ENCODE measurements around the gene MAN1A2.
A peak's percentile ranks its signal among the peaks of the same experiment; 100 is the strongest.

The MAN1A2 gene

GRCh38 chr1:117561551-117561950 is 194.3 kb downstream of the MAN1A2 start:
- no peak for DNase-seq

GRCh38 chr1:117562581-117563491 is 195.6 kb downstream of the MAN1A2 start:
- DNase-seq = no peak

GRCh38 chr1:117563492-117563875 is 196.2 kb downstream of the MAN1A2 start:
- DNase-seq = no peak

DNA sequence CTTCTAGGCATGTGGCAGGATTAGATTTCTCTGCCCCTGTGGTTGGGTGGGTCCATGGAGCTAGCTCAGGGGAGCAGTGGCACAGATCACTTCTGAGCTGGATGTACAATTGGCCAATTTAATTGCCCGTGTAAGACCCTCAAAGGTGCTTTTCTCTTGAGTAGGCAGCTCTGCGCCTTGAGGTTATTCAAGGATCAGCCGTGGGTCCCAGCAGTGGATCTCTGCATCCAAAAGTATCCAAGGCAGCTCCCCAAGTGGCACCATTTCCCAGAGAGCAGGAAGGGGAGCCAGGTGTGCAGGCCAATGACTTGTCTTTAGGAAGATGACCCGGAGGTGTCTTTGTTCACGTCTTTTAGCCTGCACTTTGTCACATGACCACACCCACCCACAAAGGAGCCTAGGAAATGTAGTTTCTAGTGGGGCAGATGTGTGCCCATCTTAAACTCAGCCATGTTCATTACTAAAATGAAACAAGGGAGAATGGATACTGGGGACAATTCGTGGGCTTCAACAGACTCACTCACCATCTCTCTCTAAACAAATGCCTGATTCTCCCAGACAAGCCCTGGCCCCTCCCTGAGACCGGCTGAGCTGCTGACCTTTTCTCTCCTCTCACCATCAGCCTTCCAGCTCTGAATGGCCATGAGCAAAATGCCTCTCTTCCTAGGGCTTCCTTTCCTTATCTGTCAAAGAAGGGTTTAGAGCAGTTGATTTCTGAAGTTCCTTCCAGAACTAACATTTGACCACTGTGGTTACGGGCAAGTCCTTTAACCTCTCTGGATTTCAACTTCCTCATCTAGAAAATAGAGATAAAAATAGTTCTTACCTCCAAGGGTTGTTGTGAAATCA is 197.2 kb downstream of the MAN1A2 start:
- DNase-seq = no peak

DNA sequence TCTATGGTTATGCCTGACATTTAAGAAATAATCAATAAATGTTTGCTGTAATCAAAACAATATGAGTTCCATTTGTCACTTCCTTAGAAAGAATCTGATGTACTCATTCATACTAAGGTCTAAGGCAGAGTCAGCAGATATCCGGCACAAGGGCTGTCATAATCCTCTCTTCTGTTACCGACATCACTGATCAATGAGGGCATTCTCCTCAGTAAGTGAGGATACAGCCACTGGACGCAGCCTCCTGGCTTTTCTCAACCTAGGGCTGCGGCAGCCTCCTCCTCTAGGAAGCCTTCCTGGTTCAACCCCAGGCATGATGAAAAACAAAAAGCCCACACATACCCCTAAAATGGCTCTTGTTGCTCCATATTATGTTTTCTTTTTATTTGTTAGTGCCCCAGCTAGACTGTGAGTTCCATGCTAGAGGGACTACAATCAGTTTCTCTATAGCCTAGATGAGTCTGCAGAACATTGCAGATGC is 197.9 kb downstream of the MAN1A2 start:
- DNase-seq = no peak

DNA sequence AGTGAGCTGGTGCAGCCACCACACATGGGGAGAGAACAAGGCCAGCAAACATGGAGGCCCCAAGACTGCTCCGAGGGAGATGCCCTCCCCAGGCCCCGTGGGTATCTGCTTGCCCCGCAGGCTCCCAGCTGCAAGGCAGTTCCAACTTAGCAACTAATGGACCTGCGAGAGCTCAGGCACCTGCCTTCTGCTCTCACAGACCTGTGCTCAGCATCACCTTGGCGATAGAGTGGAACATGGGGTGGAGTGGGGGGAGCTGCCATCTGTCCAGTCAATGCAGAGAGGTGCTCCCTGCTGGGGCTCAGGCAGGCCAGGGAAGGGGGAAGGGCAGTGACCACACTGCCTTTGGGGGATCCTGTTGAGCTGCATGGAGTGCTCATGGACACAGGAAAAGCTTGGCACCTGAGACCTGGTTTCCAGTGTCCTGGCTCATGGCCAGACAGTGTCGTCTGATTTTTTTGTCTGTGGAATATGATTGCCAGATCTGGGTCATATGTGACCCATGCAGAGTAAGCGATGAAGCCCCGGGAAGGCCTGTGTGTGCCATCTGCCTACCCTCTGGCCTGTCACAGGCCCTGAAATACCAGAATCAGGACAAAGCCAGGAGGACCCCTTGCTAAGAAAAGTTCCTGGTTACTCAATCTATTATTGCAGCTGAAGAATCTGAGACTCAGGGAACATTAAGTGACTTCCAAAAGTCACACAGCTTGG is 198.7 kb downstream of the MAN1A2 start:
- no peak for DNase-seq

GRCh38 chr1:117566556-117566955 is 199.3 kb downstream of the MAN1A2 start:
- no peak for DNase-seq

GRCh38 chr1:117567435-117567834 is 200.2 kb downstream of the MAN1A2 start:
- DNase-seq = no peak

DNA sequence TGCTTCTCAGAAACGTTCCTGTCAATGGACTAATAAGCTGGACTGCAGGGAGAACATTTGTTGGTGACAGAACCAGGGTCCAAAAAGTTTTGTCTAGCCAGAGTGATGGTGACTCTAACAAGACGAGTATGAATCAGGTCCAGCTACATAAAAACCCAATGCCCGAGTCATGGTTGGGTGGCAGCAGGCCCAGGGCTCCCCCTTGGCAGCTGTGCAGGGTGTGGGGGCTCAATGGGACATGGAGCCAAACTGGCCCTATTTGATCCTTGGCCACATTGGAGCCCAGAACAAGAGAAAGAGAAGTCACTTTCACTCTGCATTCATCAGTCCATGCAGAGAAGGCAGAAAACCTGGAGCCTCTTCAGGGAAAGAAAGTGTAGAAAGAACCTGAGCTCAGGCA is 200.7 kb downstream of the MAN1A2 start:
- DNase-seq = no peak

- no peak for DNase-seq
Measured at GRCh38 chr1:117568999-117569398, 201.8 kb downstream of the MAN1A2 start.

GRCh38 chr1:117569856-117570255 is 202.6 kb downstream of the MAN1A2 start:
- no peak for DNase-seq

GRCh38 chr1:117570988-117571409 is 203.8 kb downstream of the MAN1A2 start:
- DNase-seq = peak; percentile 35

DNA sequence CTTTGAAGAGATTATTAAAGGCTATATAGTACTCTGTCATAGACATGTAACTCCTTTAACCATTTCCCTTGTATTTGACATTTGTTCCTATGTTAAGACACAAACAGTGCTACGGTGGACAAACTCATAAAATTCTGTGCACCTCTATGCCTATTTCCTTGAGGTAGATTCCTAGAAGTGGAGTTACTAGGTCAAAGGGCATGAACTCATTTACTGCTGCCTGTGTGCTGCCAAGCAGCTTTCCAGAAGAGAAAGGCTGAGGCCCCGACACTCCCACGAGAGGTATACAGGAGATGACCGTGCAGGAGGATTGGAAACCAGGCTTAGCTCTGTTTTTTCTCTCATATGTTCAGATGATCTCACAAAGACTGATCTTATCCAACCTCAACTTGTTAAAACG is 204.2 kb downstream of the MAN1A2 start:
- no peak for DNase-seq

- DNase-seq = no peak
Measured at GRCh38 chr1:117572546-117572945, 205.3 kb downstream of the MAN1A2 start.

DNA sequence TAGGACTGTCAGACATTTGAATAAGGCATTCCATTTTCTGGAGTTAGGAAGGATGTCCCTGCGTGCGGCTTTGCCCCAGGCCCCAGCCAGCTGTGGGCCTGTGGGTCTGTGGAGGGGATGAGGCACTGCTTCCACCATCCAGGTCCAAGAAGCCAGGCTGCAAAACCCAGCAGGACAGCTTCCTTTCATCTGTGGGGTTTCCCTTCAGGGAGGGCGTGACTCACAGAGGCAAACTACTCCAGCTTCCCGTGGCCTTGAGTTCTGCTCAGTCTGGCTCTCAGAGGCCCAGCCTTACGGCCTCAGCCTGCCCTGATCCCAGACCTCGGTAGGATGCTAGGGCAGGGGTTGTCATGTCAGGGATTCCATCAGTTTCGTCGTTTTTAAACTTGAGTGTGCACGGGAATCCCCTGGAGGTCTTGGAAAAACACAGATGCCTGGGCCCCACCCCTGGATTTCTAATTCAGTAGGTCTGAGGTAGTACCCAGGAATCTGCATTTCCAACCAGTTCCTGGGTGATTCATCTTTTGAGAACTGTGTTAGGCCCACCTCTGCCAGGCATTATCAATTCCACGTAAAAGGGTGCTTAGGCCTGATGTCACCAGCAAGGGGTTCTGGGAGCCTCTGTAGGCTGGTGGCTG is 206.3 kb downstream of the MAN1A2 start:
- no peak for DNase-seq

DNA sequence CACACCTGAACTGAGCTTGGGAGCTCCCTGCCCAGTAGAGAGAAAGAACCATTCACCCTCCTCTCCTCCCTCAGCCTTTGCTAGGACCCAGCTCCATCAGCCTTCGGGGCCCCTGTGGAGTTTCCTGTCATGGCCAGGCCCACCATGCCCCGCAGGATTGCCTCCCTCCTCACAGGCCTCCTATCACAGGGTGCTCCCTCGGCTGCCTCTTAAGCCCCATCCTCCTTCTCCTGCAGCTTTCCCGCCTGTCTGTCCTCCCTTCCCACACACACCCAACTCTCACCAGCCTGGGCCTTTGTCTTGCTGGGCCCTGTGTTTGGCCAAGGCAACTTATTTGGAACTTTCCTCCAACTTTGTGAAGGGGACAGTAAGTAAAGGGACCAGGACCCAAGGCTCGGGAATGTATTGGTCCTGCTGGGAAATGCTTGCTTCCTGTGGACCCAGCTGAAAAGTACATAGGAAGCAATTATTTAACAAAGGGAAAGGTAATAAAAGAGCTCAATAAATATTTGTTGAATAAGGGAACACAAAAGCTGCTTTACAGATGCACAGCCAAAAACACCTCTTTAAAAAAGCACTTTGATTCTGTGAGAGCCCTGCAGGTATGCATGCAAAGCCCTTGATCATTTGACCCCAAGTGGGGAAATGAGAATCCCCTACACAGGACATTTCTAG is 207.0 kb downstream of the MAN1A2 start:
- peak; percentile 82 for DNase-seq

DNA sequence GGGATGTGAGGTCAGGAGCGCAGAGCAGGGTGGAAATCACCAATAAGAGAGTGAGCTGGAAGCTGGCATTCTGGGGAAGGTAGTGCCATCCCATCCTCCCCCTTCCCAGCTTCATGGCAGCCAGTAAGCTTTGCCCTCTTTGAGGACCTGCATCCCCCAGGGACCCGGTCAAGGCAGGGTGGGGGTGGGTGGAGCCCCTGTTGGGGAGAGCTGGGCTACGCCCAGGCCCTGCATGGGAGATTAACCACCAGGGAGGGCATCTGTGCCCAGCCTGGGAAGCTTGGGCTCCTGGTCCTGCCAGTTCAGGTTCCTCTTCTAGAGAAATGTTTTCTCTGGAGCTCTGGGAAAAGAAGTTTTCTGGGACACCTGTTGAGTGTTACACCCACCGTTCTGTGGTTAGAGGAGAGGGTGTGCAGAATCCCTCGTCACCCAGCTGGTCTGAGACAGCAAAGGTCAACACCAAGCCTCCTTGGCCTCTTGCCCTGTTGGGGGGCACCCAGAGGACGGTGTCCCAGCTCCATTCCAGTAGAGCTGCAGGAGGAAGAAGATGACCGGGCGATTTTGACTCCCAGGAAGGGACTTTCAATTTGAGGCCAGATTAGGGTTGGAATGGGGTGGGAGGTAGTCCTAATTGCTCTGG is 208.5 kb downstream of the MAN1A2 start:
- no peak for DNase-seq

DNA sequence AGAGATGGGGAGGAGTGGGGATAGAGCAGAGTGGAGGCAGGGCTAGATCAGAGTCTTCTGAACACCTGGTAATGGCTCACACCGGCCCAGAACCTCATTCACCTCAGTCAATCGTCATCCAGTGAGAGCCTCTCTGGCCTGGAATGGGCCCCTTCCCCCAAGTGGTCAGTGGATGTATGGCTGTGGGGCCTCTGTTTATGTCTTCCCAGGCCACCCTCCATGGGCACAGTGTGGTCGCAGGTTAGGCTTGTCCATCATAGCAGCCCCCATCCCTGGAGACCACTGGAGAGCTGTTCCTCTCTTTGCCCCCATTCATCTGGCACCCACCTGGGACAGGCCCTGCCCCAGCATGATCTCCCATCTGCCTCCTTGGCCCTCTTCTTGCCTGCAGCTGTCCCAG is 209.0 kb downstream of the MAN1A2 start:
- DNase-seq = no peak

DNA sequence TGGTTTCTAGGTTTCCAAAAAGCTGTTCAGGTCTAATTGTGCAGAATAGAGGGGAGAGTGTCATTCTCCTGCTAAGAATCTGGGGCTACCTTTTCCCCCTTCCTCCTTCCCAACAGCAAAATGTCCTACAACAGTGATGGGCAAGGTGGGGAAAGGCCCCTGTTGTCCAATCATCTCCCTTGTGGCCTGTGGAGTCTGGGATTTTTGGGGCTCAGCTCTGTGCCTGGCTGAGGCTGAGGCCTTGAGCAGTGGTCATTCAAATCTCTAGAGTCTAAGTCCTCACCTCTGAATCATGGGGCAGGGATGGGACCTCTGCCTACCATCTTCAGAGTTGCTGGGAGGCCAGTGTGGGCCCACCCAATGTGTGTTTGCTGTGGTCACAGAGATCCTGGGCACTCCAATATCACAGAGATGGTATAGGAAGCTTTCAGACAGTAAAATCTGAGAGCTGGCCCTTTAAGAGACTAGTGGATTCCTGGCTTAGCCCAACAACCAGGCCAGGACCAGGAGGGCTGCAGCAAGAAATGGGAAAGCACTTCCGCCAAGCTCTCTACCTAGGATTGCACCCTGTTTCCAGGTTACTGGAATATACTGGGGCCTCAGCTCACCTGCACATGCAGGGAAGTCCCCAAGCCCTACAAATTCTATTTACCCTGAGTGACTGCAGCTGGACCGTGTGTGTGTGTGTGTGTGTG is 210.1 kb downstream of the MAN1A2 start:
- DNase-seq = no peak

DNA sequence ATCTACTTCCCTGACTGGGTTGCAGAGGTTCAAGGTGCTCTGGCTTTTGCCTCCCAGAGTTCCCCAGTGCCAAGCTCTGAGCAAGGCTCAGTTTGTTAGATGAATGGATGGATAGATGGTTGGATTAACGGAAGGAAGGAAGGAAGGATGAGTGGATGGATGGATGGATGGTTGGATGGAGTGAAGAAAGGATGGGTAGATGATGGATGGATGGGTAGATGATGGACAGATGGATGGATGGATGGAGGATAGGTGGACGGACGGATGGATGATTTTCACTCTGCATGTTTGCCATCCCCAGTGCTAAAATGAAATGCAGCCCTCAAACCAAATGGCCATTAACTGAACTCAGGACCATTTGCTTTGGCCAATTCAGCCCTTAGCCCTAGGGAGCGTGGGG is 211.2 kb downstream of the MAN1A2 start:
- DNase-seq = no peak

Data from NCI-H748 treated with DMSO at 0.1 percent for 48 hours (cell line).